ENCODE results near the gene SP6. TPM values are rescaled to one million over a fixed set of nuclear protein-coding genes. Genes with fewer than 3 reads are reported as not detected.

The SP6 gene
- total RNA-seq (under 1 TPM; 0.10 to 0.26 (median 0.13) TPM), total RNA-seq (0 to 0.55 (median 0.21) reads per million in 29 experiments)
- total RNA-seq (2013): 0.04 TPM

DNA sequence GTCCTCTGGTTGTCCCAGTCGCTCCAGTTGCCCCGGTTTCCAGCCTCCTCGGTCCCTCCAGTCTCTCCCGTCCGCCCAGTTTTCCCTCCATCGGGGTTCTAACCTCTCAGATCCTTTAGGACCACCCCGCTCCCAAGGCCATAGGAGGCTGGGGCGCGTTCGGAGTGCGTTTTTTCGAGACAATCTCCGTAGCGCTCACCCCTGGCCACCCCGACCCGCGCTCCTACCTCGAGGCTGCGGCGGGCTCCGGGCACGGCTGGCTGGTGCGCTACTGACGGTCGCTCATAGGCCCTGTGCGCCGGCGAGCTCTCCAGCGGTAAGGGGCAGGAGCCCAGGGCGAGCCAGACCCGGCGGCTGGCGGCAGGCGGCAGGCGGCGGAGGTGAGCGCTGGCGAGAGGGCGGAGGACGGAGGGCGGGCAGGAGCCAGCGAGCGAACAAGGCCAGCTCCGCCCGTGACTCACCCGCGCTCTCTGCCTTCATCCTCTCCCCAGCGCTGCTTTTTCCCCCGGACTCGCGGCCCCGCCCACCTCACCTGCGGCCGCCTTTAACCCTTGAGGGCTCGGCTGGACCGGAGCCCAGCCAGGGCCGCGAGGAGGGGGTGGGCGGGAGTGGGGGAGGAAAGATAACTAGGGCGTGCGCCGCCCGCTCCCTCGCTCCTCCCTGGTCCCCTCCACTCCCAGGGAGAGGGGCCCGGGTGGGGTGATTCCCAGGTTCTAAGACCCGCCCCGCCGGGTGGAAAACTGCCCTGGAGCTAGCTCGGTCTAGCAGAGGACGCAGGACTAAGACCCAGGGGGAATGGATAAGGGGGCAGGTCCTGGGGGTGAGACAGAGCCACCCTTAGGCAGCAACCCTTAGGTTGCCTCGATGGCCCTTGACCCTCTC is at the start of gene SP6:
Gene SP6 (minus strand): TSS at position 472 of the 882 bp plus-strand sequence. CDS start 2,734 bp downstream, outside the sequence.
- Histone ChIP-seq H3K4me1 (ENCODE audit: control insufficient read depth in 1 of 2, extremely low read depth in 1 of 2, insufficient read depth in 2 of 2, low read length in 2 of 2) (peaks cover 4 to 43% of the 10 kb centered on the region in 2 experiments), H3K27ac (ENCODE audit: low read length) (no peak within 1 kb of the TSS), H3K36me3 (ENCODE audit: control insufficient read depth in 2 of 2, extremely low read depth in 1 of 2, insufficient read depth in 1 of 2, low read length in 1 of 2) (no peaks in the 10 kb centered on the region), H3K4me3 (ENCODE audit: control insufficient read depth in 1 of 2, extremely low read depth in 1 of 2, low read length in 1 of 2) (peak within 1 kb of the TSS; percentile 12 to 55), H3K9me3 (no peaks in the 10 kb centered on the region), H3K27me3 (replicated peaks in 1 of 2; ENCODE audit: control insufficient read depth in 2 of 2, extremely low read depth in 1 of 2, insufficient read depth in 2 of 2, low read length in 1 of 2) (peaks cover 24 to 86% of the 10 kb centered on the region in 2 experiments)
- peak within 1 kb of the TSS in 1 of 2 donors; percentile 8 for H3K27ac Mint-ChIP-seq
- 12% methylated on average over 51 of the region's 71 CpGs for WGBS (ENCODE audit: insufficient coverage)
- no peaks in the 10 kb centered on the region for H3K9me3 Mint-ChIP-seq
- no peaks in the 10 kb centered on the region for H3K36me3 Mint-ChIP-seq
- DNase-seq: peak in 30 of 35 experiments; percentile 16 to 72 (median 39)
- ATAC-seq (replicated peaks in 1 of 4): peak; percentile 77 to 95 (median 90)
- peak within 1 kb of the TSS; percentile 41 to 73 (median 45) for H3K4me3 Mint-ChIP-seq
- peaks cover 23 to 40% (median 36%) of the 10 kb centered on the region in 3 donors for H3K4me1 Mint-ChIP-seq
- peaks cover 71 to 82% of the 10 kb centered on the region in 2 donors for H3K27me3 Mint-ChIP-seq
- POLR2A ChIA-PET: interaction anchor here in 1 of 2 donors (0.6 kb wide), 1 partner anchor 71 kb away, joined by 5 read pairs; no protein-coding TSS in a partner anchor
- CTCF ChIA-PET: interaction anchor here in 1 of 2 donors (0.9 kb wide), 1 partner anchor 9 kb away, joined by 3 read pairs; no protein-coding TSS in a partner anchor

GRCh38 chr17:47899643-47900042 is 48.7 kb upstream of the SP6 start:
- Histone ChIP-seq H3K27ac (ENCODE audit: low read length) (no peak overlapping the region), H3K9me3 (no peaks in the 10 kb centered on the region), H3K27me3 (replicated peaks in 1 of 2; ENCODE audit: control insufficient read depth in 2 of 2, extremely low read depth in 1 of 2, insufficient read depth in 2 of 2, low read length in 1 of 2) (no peaks in the 10 kb centered on the region), H3K4me3 (ENCODE audit: control insufficient read depth in 1 of 2, extremely low read depth in 1 of 2, low read length in 1 of 2) (no peak overlapping the region), H3K36me3 (ENCODE audit: control insufficient read depth in 2 of 2, extremely low read depth in 1 of 2, insufficient read depth in 1 of 2, low read length in 1 of 2) (peaks cover 4 to 23% of the 10 kb centered on the region in 2 donors), H3K4me1 (ENCODE audit: control insufficient read depth in 1 of 2, extremely low read depth in 1 of 2, insufficient read depth in 2 of 2, low read length in 2 of 2) (peaks cover 9 to 28% of the 10 kb centered on the region in 2 experiments)
- Mint-ChIP-seq H3K4me1 (peaks cover 59 to 64% (median 61%) of the 10 kb centered on the region in 3 donors), H3K27me3 (no peaks in the 10 kb centered on the region), H3K4me3 (no peak overlapping the region), H3K36me3 (peaks cover 22% of the 10 kb centered on the region), H3K9me3 (no peaks in the 10 kb centered on the region), H3K27ac (no peak overlapping the region)
- 94% methylated on average over 5 of the region's 5 CpGs for WGBS (ENCODE audit: insufficient coverage)
- CTCF ChIA-PET: no interaction called here
- POLR2A ChIA-PET: interaction anchor here in 1 of 2 donors (0.6 kb wide), 1 partner anchor 9 kb away, joined by 5 read pairs; no protein-coding TSS in a partner anchor
- DNase-seq (no peak), ATAC-seq (replicated peaks in 1 of 4) (no peak)

- H3K4me3 ChIP-seq (ENCODE audit: control insufficient read depth in 1 of 2, extremely low read depth in 1 of 2, low read length in 1 of 2): no peak overlapping the region
- Mint-ChIP-seq H3K4me3 (peak overlapping the region in 1 of 3 donors; percentile 44), H3K36me3 (peaks cover 18% of the 10 kb centered on the region), H3K4me1 (peaks cover 64 to 68% (median 65%) of the 10 kb centered on the region in 3 donors), H3K27ac (no peak overlapping the region), H3K27me3 (no peaks in the 10 kb centered on the region), H3K9me3 (no peaks in the 10 kb centered on the region)
- H3K36me3 ChIP-seq (ENCODE audit: control insufficient read depth in 2 of 2, extremely low read depth in 1 of 2, insufficient read depth in 1 of 2, low read length in 1 of 2): peaks cover 0 to 25% of the 10 kb centered on the region in 2 donors
- H3K9me3 ChIP-seq: no peaks in the 10 kb centered on the region
- H3K4me1 ChIP-seq (ENCODE audit: control insufficient read depth in 1 of 2, extremely low read depth in 1 of 2, insufficient read depth in 2 of 2, low read length in 2 of 2): peaks cover 11 to 28% of the 10 kb centered on the region in 2 experiments
- ChIA-PET CTCF (no interaction called here), POLR2A (no interaction called here)
- ATAC-seq (replicated peaks in 1 of 4) (no peak), DNase-seq (no peak)
- H3K27ac ChIP-seq (ENCODE audit: low read length): no peak overlapping the region
- no peaks in the 10 kb centered on the region for H3K27me3 ChIP-seq (replicated peaks in 1 of 2; ENCODE audit: control insufficient read depth in 2 of 2, extremely low read depth in 1 of 2, insufficient read depth in 2 of 2, low read length in 1 of 2)
Measured at GRCh38 chr17:47898241-47898640, 47.3 kb upstream of the SP6 start.

DNA sequence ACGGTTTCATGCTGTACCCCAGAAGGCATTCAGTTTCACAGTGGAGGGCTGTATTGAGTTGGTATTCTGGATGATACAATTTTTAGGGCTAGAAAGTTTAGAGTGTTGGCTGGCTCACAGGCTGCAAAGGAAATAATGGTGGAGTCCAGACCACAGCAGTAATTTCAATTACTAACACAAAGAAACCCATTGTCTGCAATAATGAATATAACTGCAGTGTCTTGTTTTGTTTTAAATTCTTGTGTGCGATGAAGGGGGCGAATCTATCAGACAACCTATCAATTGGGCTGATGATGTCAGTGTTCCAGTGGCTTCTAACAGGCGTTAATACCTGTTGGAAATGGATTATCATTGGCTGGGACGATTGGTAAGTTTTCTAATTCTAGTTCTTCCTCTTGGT is 46.6 kb upstream of the SP6 start:
- H3K9me3 ChIP-seq: no peaks in the 10 kb centered on the region
- no peaks in the 10 kb centered on the region for H3K9me3 Mint-ChIP-seq
- no peaks in the 10 kb centered on the region for H3K27me3 Mint-ChIP-seq
- H3K27ac ChIP-seq (ENCODE audit: low read length): no peak overlapping the region
- peaks cover 0 to 25% of the 10 kb centered on the region in 2 donors for H3K36me3 ChIP-seq (ENCODE audit: control insufficient read depth in 2 of 2, extremely low read depth in 1 of 2, insufficient read depth in 1 of 2, low read length in 1 of 2)
- no peaks in the 10 kb centered on the region for H3K27me3 ChIP-seq (replicated peaks in 1 of 2; ENCODE audit: control insufficient read depth in 2 of 2, extremely low read depth in 1 of 2, insufficient read depth in 2 of 2, low read length in 1 of 2)
- H3K4me1 ChIP-seq (ENCODE audit: control insufficient read depth in 1 of 2, extremely low read depth in 1 of 2, insufficient read depth in 2 of 2, low read length in 2 of 2): peaks cover 11 to 28% of the 10 kb centered on the region in 2 experiments
- H3K36me3 Mint-ChIP-seq: peaks cover 14% of the 10 kb centered on the region
- peak overlapping the region in 1 of 2 donors; percentile 96 for H3K27ac Mint-ChIP-seq
- no peak overlapping the region for H3K4me3 ChIP-seq (ENCODE audit: control insufficient read depth in 1 of 2, extremely low read depth in 1 of 2, low read length in 1 of 2)
- DNase-seq (no peak), ATAC-seq (replicated peaks in 1 of 4) (no peak)
- CTCF ChIA-PET: no interaction called here
- 45% methylated on average over 1 of the region's 5 CpGs for WGBS (ENCODE audit: insufficient coverage)
- peaks cover 57 to 66% (median 63%) of the 10 kb centered on the region in 3 donors for H3K4me1 Mint-ChIP-seq
- H3K4me3 Mint-ChIP-seq: peak overlapping the region; percentile 90 to 98 (median 94)
- POLR2A ChIA-PET: no interaction called here

- Mint-ChIP-seq H3K4me3 (peak overlapping the region; percentile 90 to 98 (median 94)), H3K9me3 (no peaks in the 10 kb centered on the region), H3K4me1 (peaks cover 51 to 59% (median 57%) of the 10 kb centered on the region in 3 donors), H3K27me3 (no peaks in the 10 kb centered on the region), H3K27ac (peak overlapping the region; percentile 94 to 96), H3K36me3 (peaks cover 8% of the 10 kb centered on the region)
- peak overlapping the region; percentile 92 for H3K27ac ChIP-seq (ENCODE audit: low read length)
- 6% methylated on average over 20 of the region's 22 CpGs for WGBS (ENCODE audit: insufficient coverage)
- peak in 2 of 35 experiments; percentile 29 to 35 for DNase-seq
- H3K4me3 ChIP-seq (ENCODE audit: control insufficient read depth in 1 of 2, extremely low read depth in 1 of 2, low read length in 1 of 2): peak overlapping the region; percentile 93 to 94
- H3K4me1 ChIP-seq (ENCODE audit: control insufficient read depth in 1 of 2, extremely low read depth in 1 of 2, insufficient read depth in 2 of 2, low read length in 2 of 2): peaks cover 11 to 28% of the 10 kb centered on the region in 2 experiments
- POLR2A ChIA-PET: no interaction called here
- H3K9me3 ChIP-seq: no peaks in the 10 kb centered on the region
- ATAC-seq (replicated peaks in 1 of 4): no peak
- CTCF ChIA-PET: no interaction called here
- H3K36me3 ChIP-seq (ENCODE audit: control insufficient read depth in 2 of 2, extremely low read depth in 1 of 2, insufficient read depth in 1 of 2, low read length in 1 of 2): peaks cover 0 to 25% of the 10 kb centered on the region in 2 donors
- no peaks in the 10 kb centered on the region for H3K27me3 ChIP-seq (replicated peaks in 1 of 2; ENCODE audit: control insufficient read depth in 2 of 2, extremely low read depth in 1 of 2, insufficient read depth in 2 of 2, low read length in 1 of 2)
Measured at GRCh38 chr17:47896672-47897490, 45.9 kb upstream of the SP6 start.

Measured in T-cell (primary cell).